Peyer's patch (tissue), 4 donors: ENCODE results near the gene BNIP5. TPM values are rescaled to one million over a fixed set of nuclear protein-coding genes. Genes with fewer than 3 reads are reported as not detected.

Source experiments
- DNase-seq, 3 donors: peaks; one replicate each; pipeline ENCODE4 v3.0.0-alpha.2; 2017 to 2019
- H3K27ac ChIP-seq, 4 donors: fragments of 200-600 bp; sonication (generic); one replicate each; pipeline ENCODE4 v1.5.1; 2016 to 2019
- H3K27me3 ChIP-seq, 2 donors: fragments of 200-600 bp; sonication (generic); one replicate each; pipeline ENCODE4 v1.5.1; 2019
- H3K36me3 ChIP-seq, 3 donors: fragments of 200-600 bp; sonication (generic); one replicate each; pipeline ENCODE4 v1.5.1; 2016 to 2019
- H3K4me1 ChIP-seq, 4 donors: fragments of 200-600 bp; sonication (generic); one replicate each; pipeline ENCODE4 v1.5.1; 2016 to 2019
- H3K4me3 ChIP-seq, 4 donors: fragments of 200-600 bp; sonication (generic); 1 replicate in 3 of 4; 2 replicates in 1 of 4; pipeline ENCODE4 v1.5.1; 2016 to 2019; ENCODE audit warnings: mild to moderate bottlenecking in 1 of 4
- H3K9me3 ChIP-seq, 4 donors: fragments of 200-600 bp; sonication (generic); one replicate each; pipeline ENCODE4 v1.5.1; 2016 to 2019; ENCODE audit warnings: mild to moderate bottlenecking in 1 of 4
- POLR2A ChIP-seq, 2 donors: fragments of 450-650 bp; IDR thresholded peaks; one replicate each; pipeline ENCODE4 v1.5.1; 2017; ENCODE audit warnings: antibody characterized with exemption in 2 of 2, mild to moderate bottlenecking in 2 of 2, moderate library complexity in 2 of 2
- total RNA-seq, 4 donors: library from RNA; depleted of rRNA; stranded (reverse); fragments of >200 nt; gene quantifications; one replicate each; pipeline ENCODE4 v1.1.0, GENCODE V29; 2016
- TF ChIP-seq, protein P1 (sequence below), 6 experiments: fragments of 450-650 bp in 4 of 6; fragments of 200-600 bp in 2 of 6; sonication (generic) in 1 of 6; IDR thresholded peaks; one replicate each; pipeline ENCODE4 v1.5.1; 2017 to 2019; ENCODE audit warnings: antibody characterized with exemption in 6 of 6, mild to moderate bottlenecking in 3 of 6, moderate library complexity in 1 of 6

Gene BNIP5
- total RNA-seq, 4 donors from 2014 or later, result 9.1 to 35.4 (median 25.3) TPM

DNA sequence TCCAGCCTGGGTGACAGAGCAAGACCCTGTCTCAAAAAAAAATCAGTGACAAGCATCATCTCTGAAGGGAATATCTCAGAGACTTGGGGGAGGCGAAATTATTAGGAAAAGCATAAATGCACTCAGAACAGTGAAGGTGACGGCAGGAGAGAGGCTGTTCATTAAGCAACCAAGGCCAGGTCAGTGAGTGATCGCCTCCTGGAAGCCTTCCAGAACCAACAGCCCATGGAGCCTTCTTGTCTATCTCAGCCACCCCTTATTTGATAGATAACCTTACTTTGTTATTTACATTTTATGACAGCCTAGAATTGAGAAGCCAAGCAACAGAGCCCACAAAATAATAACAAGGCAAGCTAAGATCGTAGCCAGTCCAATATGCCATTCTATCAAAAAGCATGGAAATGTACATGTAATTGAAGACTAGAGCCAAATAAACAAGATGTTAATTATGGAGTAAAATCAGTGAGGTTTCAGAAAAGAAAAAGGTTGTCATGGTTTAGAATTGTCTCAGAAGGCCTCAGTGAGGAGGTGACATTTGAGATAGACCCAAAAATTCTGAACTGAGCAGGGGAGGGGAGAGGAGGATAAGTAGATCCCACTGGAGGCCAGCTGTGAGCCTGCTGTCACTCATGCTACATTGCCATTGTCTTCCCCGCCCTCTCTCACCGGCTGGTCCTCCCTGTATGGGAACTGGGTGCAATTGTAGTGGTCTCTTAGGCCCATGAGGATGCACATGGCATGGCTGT is 17.8 kb downstream of the BNIP5 start:
- TF ChIP-seq, protein P1, sequence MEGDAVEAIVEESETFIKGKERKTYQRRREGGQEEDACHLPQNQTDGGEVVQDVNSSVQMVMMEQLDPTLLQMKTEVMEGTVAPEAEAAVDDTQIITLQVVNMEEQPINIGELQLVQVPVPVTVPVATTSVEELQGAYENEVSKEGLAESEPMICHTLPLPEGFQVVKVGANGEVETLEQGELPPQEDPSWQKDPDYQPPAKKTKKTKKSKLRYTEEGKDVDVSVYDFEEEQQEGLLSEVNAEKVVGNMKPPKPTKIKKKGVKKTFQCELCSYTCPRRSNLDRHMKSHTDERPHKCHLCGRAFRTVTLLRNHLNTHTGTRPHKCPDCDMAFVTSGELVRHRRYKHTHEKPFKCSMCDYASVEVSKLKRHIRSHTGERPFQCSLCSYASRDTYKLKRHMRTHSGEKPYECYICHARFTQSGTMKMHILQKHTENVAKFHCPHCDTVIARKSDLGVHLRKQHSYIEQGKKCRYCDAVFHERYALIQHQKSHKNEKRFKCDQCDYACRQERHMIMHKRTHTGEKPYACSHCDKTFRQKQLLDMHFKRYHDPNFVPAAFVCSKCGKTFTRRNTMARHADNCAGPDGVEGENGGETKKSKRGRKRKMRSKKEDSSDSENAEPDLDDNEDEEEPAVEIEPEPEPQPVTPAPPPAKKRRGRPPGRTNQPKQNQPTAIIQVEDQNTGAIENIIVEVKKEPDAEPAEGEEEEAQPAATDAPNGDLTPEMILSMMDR (IDR thresholded peaks at IDR 0.05), result no peak
- TF ChIP-seq POLR2A (IDR thresholded peaks at IDR 0.05), result no peak
- H3K4me3 ChIP-seq, result no peak overlapping the region
- H3K36me3 ChIP-seq, result peaks cover 0 to 25% (median 0%) of the 10 kb centered on the region in 3 donors
- H3K27ac ChIP-seq, result peak overlapping the region in 2 of 4 donors; percentile 62 to 75
- no peaks in the 10 kb centered on the region for H3K9me3 ChIP-seq
- H3K27me3 ChIP-seq, result no peaks in the 10 kb centered on the region
- H3K4me1 ChIP-seq, result peaks cover 0 to 5% (median 0%) of the 10 kb centered on the region in 4 donors
- peak in 1 of 3 donors; percentile 51 for DNase-seq

DNA sequence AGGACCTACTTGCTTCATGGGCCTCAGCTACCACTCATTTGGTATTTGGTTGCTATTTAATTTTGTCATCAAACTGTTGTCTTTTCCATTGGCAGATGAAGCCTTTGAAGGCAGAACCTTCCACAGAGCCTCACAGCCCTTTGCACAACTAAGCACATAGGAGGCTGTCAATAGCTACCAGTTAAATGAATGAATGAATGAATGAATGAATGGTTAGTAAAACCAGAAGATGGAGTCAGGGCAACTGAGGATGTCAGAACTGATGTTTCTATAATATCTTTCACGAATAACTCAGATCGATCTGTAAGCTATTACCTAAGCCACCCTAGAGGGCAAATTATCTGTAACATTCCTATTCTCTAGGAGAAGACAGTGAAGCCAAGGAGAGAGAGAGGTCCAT is 19.1 kb downstream of the BNIP5 start:
- Histone ChIP-seq H3K4me3 (no peak overlapping the region), H3K4me1 (peaks cover 0 to 5% (median 2%) of the 10 kb centered on the region in 4 donors), H3K27me3 (no peaks in the 10 kb centered on the region), H3K27ac (no peak overlapping the region), H3K9me3 (no peaks in the 10 kb centered on the region), H3K36me3 (peaks cover 0 to 16% (median 0%) of the 10 kb centered on the region in 3 donors)
- TF ChIP-seq, protein P1 (IDR thresholded peaks at IDR 0.05), result no peak
- no peak for TF ChIP-seq POLR2A (IDR thresholded peaks at IDR 0.05)
- DNase-seq, result no peak

DNA sequence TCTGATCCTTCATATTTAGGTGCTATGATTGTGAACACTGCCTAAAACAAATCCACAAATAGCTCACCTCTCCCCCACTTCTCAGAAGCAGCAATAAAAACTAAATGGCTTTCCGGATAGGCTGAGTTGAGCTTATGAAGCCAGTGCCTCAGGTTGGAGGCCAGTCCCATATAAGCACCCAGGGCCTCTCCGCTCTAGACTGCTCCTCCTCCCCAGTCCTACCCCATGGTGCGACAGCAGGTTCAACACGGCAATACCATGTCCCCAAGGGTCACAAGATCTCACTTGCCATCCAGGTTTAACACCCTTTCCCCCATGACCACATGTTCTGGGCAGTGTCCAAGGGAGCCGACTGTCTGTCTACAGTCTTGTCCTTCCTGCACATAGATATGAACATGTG is 20.8 kb downstream of the BNIP5 start:
- Histone ChIP-seq H3K4me3 (no peak overlapping the region), H3K27me3 (no peaks in the 10 kb centered on the region), H3K9me3 (no peaks in the 10 kb centered on the region), H3K27ac (no peak overlapping the region), H3K4me1 (peaks cover 0 to 5% (median 2%) of the 10 kb centered on the region in 4 donors), H3K36me3 (peaks cover 0 to 8% (median 0%) of the 10 kb centered on the region in 3 donors)
- peak in 1 of 3 donors; percentile 34 for DNase-seq
- TF ChIP-seq, protein P1 (IDR thresholded peaks at IDR 0.05), result no peak
- no peak for TF ChIP-seq POLR2A (IDR thresholded peaks at IDR 0.05)

DNA sequence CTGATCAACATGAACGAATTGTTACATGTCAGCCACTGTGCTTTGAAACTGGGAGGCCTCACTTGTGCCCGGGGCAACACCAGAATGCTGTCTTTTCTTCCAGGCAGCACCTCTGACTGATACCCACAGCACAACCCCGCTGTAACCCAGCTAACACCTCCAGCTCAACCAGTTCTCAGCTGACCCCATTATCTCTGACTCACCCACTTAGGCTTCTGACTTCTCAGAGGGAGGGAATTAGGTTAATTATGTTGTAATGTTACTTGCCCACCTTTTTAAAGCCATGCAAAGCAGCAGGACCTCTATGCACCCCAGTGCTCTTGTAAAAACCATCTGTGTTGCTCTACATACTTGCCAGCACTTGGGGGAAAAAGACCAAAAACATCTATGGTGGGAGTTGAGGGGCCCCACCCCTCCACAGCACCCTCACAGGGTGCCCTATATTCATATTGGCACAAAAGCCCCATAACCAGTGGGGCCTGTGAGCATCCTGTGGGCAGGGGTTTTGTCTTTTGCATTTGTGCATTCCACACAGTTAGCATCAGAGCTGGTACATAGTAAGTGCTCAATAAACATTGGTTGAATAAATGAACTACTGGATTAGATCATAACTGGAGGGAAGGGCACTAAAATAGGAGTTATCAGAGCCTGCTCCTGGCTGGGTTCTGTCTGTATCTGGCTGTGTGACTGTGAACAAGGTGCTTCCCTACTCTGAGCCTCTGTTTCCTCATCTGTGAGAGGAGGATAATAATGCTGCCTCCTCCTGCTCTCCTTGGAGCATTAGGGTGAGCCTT is 22.3 kb downstream of the BNIP5 start:
- DNase-seq, result peak in 1 of 3 donors; percentile 21
- TF ChIP-seq POLR2A (IDR thresholded peaks at IDR 0.05), result no peak
- TF ChIP-seq, protein P1 (IDR thresholded peaks at IDR 0.05), result no peak
- no peaks in the 10 kb centered on the region for H3K9me3 ChIP-seq
- no peaks in the 10 kb centered on the region for H3K27me3 ChIP-seq
- H3K27ac ChIP-seq, result no peak overlapping the region
- H3K4me1 ChIP-seq, result peaks cover 0 to 4% (median 2%) of the 10 kb centered on the region in 4 donors
- H3K4me3 ChIP-seq, result no peak overlapping the region
- peaks cover 0 to 8% (median 0%) of the 10 kb centered on the region in 3 donors for H3K36me3 ChIP-seq

DNA sequence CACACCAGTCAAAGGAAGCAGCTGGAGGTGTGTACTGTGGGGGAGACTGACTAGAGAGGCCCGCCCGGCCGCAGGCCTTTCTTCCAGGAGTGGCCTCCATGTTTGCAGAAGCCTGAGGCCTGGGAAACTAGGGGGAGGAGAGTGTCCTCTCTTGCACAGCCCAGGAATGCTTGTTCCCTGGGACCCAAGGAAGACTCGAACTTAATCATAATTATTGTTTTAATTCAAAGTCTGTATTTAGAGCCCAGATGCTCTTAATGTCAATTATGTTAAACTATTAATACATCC is 23.1 kb downstream of the BNIP5 start:
- Histone ChIP-seq H3K9me3 (no peaks in the 10 kb centered on the region), H3K27ac (no peak overlapping the region), H3K27me3 (no peaks in the 10 kb centered on the region), H3K4me1 (peaks cover 0 to 4% (median 0%) of the 10 kb centered on the region in 4 donors), H3K4me3 (no peak overlapping the region), H3K36me3 (peaks cover 0 to 8% (median 0%) of the 10 kb centered on the region in 3 donors)
- no peak for DNase-seq
- TF ChIP-seq, protein P1 (IDR thresholded peaks at IDR 0.05), result no peak
- no peak for TF ChIP-seq POLR2A (IDR thresholded peaks at IDR 0.05)
